ENCODE measurements around the gene SAP30BP. TPM values are rescaled to one million over a fixed set of nuclear protein-coding genes. Genes with fewer than 3 reads are reported as not detected.

The SAP30BP gene
- total and polyA plus RNA-seq, 2 of the 13 experiments (the other 11 are each of a cell fraction or from before 2014, with no cell fraction given), result 67.7 to 99.4 TPM

DNA sequence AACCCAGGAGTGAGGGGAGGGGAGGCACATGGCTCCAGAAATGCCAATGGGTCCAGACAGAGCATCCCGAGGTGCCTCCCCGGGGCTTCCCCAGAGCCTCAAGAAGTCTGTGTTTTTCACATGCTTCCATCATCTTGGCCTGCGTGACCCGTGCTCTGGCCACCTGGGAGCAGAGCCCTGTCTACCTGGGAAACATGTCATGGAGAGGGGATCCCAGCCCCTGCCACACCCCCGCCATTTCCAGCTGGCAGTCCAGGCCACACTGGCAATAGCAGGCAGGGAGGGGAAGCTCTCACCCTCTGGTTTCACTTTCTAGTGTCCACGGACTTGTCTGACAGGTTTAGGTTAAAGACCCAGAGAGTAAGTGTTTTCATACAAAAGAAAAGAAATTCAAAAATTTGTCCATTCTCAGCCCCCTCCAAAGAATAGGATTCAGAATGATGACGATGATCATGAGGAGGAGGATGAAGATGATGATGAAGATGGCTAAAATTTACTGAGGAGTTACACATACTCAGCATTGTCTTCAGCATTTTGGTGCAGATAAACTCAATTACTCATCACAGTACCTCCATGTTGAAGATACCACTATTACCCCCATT lies 24.9 kb upstream of the SAP30BP start:
- Histone ChIP-seq H3K9ac (ENCODE audit: insufficient read depth, low read depth, low read length) (no peak overlapping the region), H3K9me3 (ENCODE audit: low read length) (no peaks in the 10 kb centered on the region), H3K4me3 (replicated peaks in 1 of 3; ENCODE audit: insufficient read depth in 1 of 3, low read depth in 2 of 3, low read length in 3 of 3) (no peak overlapping the region), H3K4me1 (ENCODE audit: insufficient read depth, low read length) (peaks cover 22% of the 10 kb centered on the region), H3K27me3 (ENCODE audit: control insufficient read depth in 1 of 2, insufficient read depth in 2 of 2, low read length in 2 of 2) (no peaks in the 10 kb centered on the region), H3K36me3 (replicated peaks in 1 of 2; ENCODE audit: control insufficient read depth in 1 of 2, insufficient read depth in 2 of 2, low read length in 2 of 2) (peaks cover 5 to 11% of the 10 kb centered on the region in 2 experiments), H3K27ac (ENCODE audit: extremely low read length, insufficient read depth, low read length) (no peak overlapping the region), H3K79me2 (ENCODE audit: insufficient read depth, low read length) (peaks cover 6% of the 10 kb centered on the region), H4K20me1 (ENCODE audit: insufficient read depth, low read length) (no peaks in the 10 kb centered on the region), H2AFZ (ENCODE audit: low read length) (no peak overlapping the region), H3K4me2 (ENCODE audit: low read depth, low read length) (no peak overlapping the region)
- ChIA-PET CTCF (ENCODE audit: low intra/inter-chr PET ratio, low total read pairs) (no interaction called here), POLR2A (no interaction called here)
- FAIRE-seq (no peak), DNase-seq (ENCODE audit: low spot score) (no peak), ATAC-seq (no peak)
- TF ChIP-seq ZNF180 (CRISPR knock-in tag; IDR thresholded peaks at IDR 0.05; ENCODE audit: borderline replicate concordance, low read depth), result no peak
- TF ChIP-seq RXRB (CRISPR knock-in tag; IDR thresholded peaks at IDR 0.05; ENCODE audit: borderline replicate concordance), result no peak
- no peak for TF ChIP-seq MTF1 (CRISPR knock-in tag; IDR thresholded peaks at IDR 0.05)
- no peak for TF ChIP-seq ZNF530 (CRISPR knock-in tag; IDR thresholded peaks at IDR 0.05; ENCODE audit: low read depth)
- no peak for TF ChIP-seq ZIK1 (CRISPR knock-in tag; IDR thresholded peaks at IDR 0.05; ENCODE audit: borderline replicate concordance, low read depth)
- no peak for TF ChIP-seq ZNF841 (CRISPR knock-in tag; IDR thresholded peaks at IDR 0.05; ENCODE audit: borderline replicate concordance)
- no peak for TF ChIP-seq NFKB2 (CRISPR knock-in tag; IDR thresholded peaks at IDR 0.05; ENCODE audit: borderline replicate concordance)
- TF ChIP-seq PHF20 (CRISPR knock-in tag; IDR thresholded peaks at IDR 0.05), result no peak
- TF ChIP-seq ZNF672 (CRISPR knock-in tag; IDR thresholded peaks at IDR 0.05), result no peak
- no peak for TF ChIP-seq ZNF337 (CRISPR knock-in tag; IDR thresholded peaks at IDR 0.05; ENCODE audit: borderline replicate concordance, low read depth)
- no peak for TF ChIP-seq CHD2 (IDR thresholded peaks at IDR 0.05; ENCODE audit: low read depth, low read length)
- TF ChIP-seq ZNF296 (CRISPR knock-in tag; conservative IDR thresholded peaks at IDR 0.05), result no peak
- no peak for TF ChIP-seq STAG1 (CRISPR knock-in tag; IDR thresholded peaks at IDR 0.05)
- no peak for TF ChIP-seq RBM39 (IDR thresholded peaks at IDR 0.05; ENCODE audit: low read depth, low read length, poor library complexity, severe bottlenecking)
- no peak for TF ChIP-seq SIX1 (CRISPR knock-in tag; IDR thresholded peaks at IDR 0.05; ENCODE audit: borderline replicate concordance)
- TF ChIP-seq ZNF7 (CRISPR knock-in tag; IDR thresholded peaks at IDR 0.05), result no peak
- no peak for TF ChIP-seq GABPA (IDR thresholded peaks at IDR 0.05; ENCODE audit: low read depth, low read length)
- no peak for TF ChIP-seq GABPA (CRISPR knock-in tag; IDR thresholded peaks at IDR 0.05; ENCODE audit: low read depth)
- no peak for TF ChIP-seq ZNF678 (CRISPR knock-in tag; IDR thresholded peaks at IDR 0.05)
- TF ChIP-seq ZFP36 (IDR thresholded peaks at IDR 0.05; ENCODE audit: borderline replicate concordance, low read depth, low read length, partially characterized antibody), result no peak
- in situ Hi-C loops (cut with HindIII; ENCODE audit: extremely low pct_ligation_motif_present, low pct_unique_long_range_greater_than_20kb), result no loop called here
- BruUV-seq (replicated peaks), result no TSS peak
- WGBS (ENCODE audit: low lambda C conversion rate), result 97% methylated on average over 5 of the region's 7 CpGs
- intact Hi-C loops (cut with micrococcal nuclease; ENCODE audit: unreplicated experiment), result no loop called here
